ENCODE data around the gene CDX1.

The CDX1 gene

DNA sequence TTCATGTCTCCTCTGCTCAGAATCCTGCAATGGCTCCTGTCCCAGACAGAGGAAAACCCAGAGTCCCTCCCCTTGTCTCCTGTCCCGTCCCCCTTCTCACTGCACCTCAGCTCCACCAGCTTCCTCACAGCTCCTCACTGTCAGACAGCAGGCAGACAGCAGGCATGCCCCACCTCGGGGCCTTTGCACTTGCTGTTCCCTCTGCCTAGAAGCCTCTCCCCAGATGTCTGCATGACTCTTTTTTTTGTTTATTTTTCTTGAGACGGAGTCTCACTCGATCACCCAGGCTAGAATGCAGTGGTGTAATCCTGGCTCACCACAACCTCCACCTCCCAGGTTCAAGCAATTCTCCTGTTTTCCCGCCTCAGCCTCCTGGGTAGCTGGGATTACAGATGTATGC lies 14.4 kb downstream of the CDX1 start:
- H3F3A ChIP-seq (ENCODE audit: insufficient read depth) = no peaks in the 10 kb centered on the region
- no peaks in the 10 kb centered on the region for H4K20me1 ChIP-seq (ENCODE audit: low read depth, low read length)
- H3K9me2 ChIP-seq (replicated peaks; ENCODE audit: insufficient read depth, low read length) = no peaks in the 10 kb centered on the region
- no peak for TF ChIP-seq EZH2phosphoT487 (conservative IDR thresholded peaks at IDR 0.05; ENCODE audit: low read length)
- TF ChIP-seq, protein P1, sequence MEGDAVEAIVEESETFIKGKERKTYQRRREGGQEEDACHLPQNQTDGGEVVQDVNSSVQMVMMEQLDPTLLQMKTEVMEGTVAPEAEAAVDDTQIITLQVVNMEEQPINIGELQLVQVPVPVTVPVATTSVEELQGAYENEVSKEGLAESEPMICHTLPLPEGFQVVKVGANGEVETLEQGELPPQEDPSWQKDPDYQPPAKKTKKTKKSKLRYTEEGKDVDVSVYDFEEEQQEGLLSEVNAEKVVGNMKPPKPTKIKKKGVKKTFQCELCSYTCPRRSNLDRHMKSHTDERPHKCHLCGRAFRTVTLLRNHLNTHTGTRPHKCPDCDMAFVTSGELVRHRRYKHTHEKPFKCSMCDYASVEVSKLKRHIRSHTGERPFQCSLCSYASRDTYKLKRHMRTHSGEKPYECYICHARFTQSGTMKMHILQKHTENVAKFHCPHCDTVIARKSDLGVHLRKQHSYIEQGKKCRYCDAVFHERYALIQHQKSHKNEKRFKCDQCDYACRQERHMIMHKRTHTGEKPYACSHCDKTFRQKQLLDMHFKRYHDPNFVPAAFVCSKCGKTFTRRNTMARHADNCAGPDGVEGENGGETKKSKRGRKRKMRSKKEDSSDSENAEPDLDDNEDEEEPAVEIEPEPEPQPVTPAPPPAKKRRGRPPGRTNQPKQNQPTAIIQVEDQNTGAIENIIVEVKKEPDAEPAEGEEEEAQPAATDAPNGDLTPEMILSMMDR (IDR thresholded peaks at IDR 0.05; ENCODE audit: insufficient read depth, low read length, poor library complexity, severe bottlenecking) = no peak
- no peaks in the 10 kb centered on the region for H3K9me3 ChIP-seq (ENCODE audit: insufficient read depth, low read length)
- no peak overlapping the region for H3K4me2 ChIP-seq (ENCODE audit: low read depth, low read length, poor library complexity, severe bottlenecking)
- H3K4me3 ChIP-seq (ENCODE audit: insufficient read depth, low read length, poor library complexity, severe bottlenecking) = no peak overlapping the region
- H3K27me3 ChIP-seq (ENCODE audit: low read length) = no peaks in the 10 kb centered on the region
- no peak overlapping the region for H2AFZ ChIP-seq (ENCODE audit: low read depth, low read length, severe bottlenecking)
- no peaks in the 10 kb centered on the region for H3K36me3 ChIP-seq (ENCODE audit: low read length)
- no peaks in the 10 kb centered on the region for H3K79me2 ChIP-seq (ENCODE audit: insufficient read depth, low read length)
- H3K9ac ChIP-seq (ENCODE audit: low read length) = no peak overlapping the region
- no peak overlapping the region for H3K27ac ChIP-seq (ENCODE audit: low read depth, low read length)

- H3K27me3 ChIP-seq (ENCODE audit: low read length) = no peaks in the 10 kb centered on the region
- H3K9me3 ChIP-seq (ENCODE audit: insufficient read depth, low read length) = no peaks in the 10 kb centered on the region
Observed at GRCh38 chr5:150181766-150182545, 15.4 kb downstream of the CDX1 start.

DNA sequence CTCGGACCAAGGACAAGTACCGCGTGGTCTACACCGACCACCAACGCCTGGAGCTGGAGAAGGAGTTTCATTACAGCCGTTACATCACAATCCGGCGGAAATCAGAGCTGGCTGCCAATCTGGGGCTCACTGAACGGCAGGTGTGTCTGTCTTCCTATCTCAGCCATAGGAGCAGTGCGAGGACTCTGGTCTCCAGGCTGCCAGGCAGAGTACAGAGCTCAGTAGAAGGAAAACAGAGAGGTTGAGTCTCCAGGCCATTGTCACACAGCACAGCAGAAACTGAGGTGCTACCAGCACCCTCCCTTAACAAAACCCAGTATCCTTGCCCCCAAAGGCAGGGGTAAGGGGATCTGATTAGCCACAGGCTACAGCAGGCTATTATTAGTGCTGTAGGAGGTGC lies 16.2 kb downstream of the CDX1 start:
- Histone ChIP-seq H3K36me3 (ENCODE audit: low read length) (no peaks in the 10 kb centered on the region), H3K79me2 (ENCODE audit: insufficient read depth, low read length) (no peaks in the 10 kb centered on the region), H3K27ac (ENCODE audit: low read depth, low read length) (no peak overlapping the region), H3K9me2 (replicated peaks; ENCODE audit: insufficient read depth, low read length) (no peaks in the 10 kb centered on the region), H3K9ac (ENCODE audit: low read length) (no peak overlapping the region), H3K4me3 (ENCODE audit: insufficient read depth, low read length, poor library complexity, severe bottlenecking) (no peak overlapping the region), H3K27me3 (ENCODE audit: low read length) (no peaks in the 10 kb centered on the region), H3K9me3 (ENCODE audit: insufficient read depth, low read length) (no peaks in the 10 kb centered on the region), H3K4me2 (ENCODE audit: low read depth, low read length, poor library complexity, severe bottlenecking) (no peak overlapping the region), H3F3A (ENCODE audit: insufficient read depth) (no peaks in the 10 kb centered on the region), H4K20me1 (ENCODE audit: low read depth, low read length) (no peaks in the 10 kb centered on the region), H2AFZ (ENCODE audit: low read depth, low read length, severe bottlenecking) (no peak overlapping the region)
- TF ChIP-seq, protein P1 (IDR thresholded peaks at IDR 0.05; ENCODE audit: insufficient read depth, low read length, poor library complexity, severe bottlenecking) = no peak
- TF ChIP-seq EZH2phosphoT487 (conservative IDR thresholded peaks at IDR 0.05; ENCODE audit: low read length) = no peak

More at GRCh38 chr5:150181766-150182545, 15.4 kb downstream of the CDX1 start:
- no peak overlapping the region for H3K4me3 ChIP-seq (ENCODE audit: insufficient read depth, low read length, poor library complexity, severe bottlenecking)
- no peak overlapping the region for H2AFZ ChIP-seq (ENCODE audit: low read depth, low read length, severe bottlenecking)
- H3K36me3 ChIP-seq (ENCODE audit: low read length) = no peaks in the 10 kb centered on the region
- no peaks in the 10 kb centered on the region for H3F3A ChIP-seq (ENCODE audit: insufficient read depth)
- no peaks in the 10 kb centered on the region for H3K9me2 ChIP-seq (replicated peaks; ENCODE audit: insufficient read depth, low read length)
- TF ChIP-seq, protein P1 (IDR thresholded peaks at IDR 0.05; ENCODE audit: insufficient read depth, low read length, poor library complexity, severe bottlenecking) = no peak
- TF ChIP-seq EZH2phosphoT487 (conservative IDR thresholded peaks at IDR 0.05; ENCODE audit: low read length) = no peak
- no peaks in the 10 kb centered on the region for H4K20me1 ChIP-seq (ENCODE audit: low read depth, low read length)
- no peak overlapping the region for H3K4me2 ChIP-seq (ENCODE audit: low read depth, low read length, poor library complexity, severe bottlenecking)
- H3K27ac ChIP-seq (ENCODE audit: low read depth, low read length) = no peak overlapping the region
- no peaks in the 10 kb centered on the region for H3K79me2 ChIP-seq (ENCODE audit: insufficient read depth, low read length)
- no peak overlapping the region for H3K9ac ChIP-seq (ENCODE audit: low read length)

All from SU-DHL-6 (cell line).